Renal pelvis (tissue), 4 donors: Measurements from ENCODE around the gene CFAP65. TPM values are rescaled to one million over a fixed set of nuclear protein-coding genes. Genes with fewer than 3 reads are reported as not detected.
A peak's percentile ranks its signal among the peaks of the same experiment; 100 is the strongest.

ENCODE experiments used
- DNase-seq: peaks from one replicate; pipeline ENCODE4 v3.0.0-alpha.2; 2013
- polyA plus RNA-seq, 3 donors: library from polyadenylated mRNA; unstranded; fragments of 120-200 nt; gene quantifications; one replicate each; pipeline ENCODE4 v1.2.1, GENCODE V29; 2013; ENCODE audit not compliant: insufficient read length in 3 of 3

Gene CFAP65
- polyA plus RNA-seq, 3 donors = 0.07 to 1.1 (median 0.56) TPM

DNA sequence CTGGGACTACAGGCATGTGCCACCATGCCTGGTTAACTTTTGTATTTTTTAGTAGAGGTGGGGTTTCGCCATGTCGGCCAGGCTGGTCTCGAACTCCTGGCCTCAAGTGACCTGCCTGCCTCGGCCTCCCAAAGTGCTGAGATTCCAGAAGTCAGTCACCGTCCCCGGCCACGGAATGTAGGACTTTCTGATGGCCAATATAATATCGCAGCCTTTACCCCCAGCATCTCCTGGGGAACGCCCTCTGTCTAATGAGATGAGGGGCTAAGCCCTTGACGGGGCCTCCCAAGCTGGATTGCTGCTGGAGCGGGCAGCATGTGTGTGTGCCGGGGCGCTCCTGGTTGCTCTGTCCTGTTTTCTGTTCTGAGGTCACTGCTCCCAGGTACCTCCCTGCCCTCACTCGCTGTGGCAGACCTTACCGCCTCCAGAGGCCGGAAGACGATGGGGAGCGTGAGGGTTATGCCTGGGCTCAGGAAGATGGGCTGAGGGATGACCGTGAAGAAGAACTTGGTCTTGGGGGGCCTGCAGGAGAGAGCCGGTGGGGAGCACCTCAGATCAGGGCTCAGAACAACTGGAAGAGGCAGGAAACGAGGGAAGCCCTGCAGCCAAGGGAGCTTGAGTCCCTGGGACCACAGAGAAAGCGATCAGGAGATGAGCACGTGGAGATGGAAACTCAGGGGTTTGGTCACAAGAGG, 9.1 kb downstream of the CFAP65 start:
- no peak for DNase-seq

DNA sequence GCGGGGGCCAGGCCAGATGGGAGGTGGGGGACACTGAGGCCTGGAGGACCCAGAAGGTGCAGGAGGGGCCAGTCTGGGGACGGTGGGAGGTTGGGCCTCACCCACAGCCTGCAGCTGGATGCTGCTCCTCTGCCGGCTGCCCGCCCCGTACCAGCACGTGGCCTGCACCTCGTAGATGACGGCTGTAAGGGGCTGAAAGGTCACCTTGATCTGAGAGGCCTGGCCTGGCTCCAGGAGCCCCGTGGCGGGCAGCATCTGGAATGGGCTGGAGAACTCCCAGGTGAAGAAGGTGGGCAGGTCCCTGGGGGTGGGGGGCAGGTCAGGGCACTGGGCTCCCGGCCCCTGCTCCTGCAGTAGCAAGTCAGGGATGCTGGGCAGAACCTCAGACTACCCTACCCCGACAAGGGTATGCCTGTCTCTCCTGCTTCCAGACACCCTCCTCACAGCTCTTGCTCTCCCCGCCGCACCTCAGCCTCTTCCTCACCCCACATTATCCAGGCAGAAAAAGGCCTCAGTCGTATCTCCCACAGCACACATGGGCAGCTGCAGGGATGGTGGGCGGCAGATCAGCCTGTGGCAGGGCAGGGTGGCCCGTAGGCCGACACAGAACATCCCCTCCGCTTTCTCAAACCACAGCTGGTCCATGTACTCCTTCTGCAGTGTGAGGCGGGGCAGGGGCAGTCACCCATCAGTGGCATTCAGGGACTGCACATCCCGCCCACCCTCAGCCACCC, 10.1 kb downstream of the CFAP65 start:
- no peak for DNase-seq

DNA sequence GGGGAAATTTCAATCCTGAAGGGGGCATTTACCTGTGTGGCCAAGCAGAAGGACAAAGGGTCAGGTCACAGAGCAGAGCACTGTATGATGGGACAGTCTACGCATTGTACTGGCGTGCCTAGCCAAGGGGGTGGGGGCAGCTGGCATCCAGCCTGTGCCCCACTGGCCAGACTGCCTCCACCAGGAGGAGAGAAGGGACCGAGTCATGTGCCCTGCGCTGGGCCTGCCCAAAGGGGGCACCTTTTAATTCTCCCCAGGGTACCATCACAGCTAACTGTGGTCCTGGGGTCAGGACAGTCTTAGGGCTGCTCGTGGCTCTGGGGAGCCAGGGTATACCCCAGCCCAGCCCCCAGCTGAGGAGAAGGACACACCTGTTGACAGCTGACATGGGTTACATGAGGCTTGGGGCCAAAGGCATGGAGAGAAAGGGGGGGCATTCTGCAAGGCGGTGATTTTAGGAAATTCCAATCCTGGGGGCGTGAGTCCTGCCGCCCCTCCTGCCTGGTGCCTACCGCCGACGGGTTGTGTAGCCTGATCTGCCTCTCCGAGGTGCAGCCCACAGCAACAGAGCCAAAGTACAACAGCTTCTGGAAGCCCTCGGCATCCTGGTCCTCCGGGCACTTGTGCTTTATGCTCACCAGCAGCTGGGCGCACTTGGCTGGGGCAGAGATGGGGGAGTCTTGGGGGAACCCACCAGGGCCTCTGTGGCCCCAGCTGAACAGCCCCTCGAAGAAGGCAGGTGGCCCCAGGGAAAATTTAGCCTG, 11.0 kb downstream of the CFAP65 start:
- DNase-seq = no peak

DNA sequence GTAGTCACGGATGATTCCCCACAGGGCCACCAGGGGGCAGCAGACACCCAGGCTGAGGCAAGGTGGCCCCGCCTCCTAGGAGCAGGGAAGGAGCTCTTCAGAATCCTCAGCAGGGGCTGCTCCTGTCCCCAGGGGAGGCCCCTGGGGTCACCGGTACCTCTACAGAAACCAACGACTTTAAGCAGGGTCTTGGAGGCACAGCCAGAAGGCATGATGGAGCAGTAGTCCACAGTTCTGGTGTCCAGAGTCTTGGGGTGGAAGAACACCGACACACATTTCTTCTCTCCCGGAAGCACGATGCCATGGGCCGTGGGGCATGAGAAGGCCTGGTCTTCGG, 11.5 kb downstream of the CFAP65 start:
- DNase-seq = peak; percentile 76

DNA sequence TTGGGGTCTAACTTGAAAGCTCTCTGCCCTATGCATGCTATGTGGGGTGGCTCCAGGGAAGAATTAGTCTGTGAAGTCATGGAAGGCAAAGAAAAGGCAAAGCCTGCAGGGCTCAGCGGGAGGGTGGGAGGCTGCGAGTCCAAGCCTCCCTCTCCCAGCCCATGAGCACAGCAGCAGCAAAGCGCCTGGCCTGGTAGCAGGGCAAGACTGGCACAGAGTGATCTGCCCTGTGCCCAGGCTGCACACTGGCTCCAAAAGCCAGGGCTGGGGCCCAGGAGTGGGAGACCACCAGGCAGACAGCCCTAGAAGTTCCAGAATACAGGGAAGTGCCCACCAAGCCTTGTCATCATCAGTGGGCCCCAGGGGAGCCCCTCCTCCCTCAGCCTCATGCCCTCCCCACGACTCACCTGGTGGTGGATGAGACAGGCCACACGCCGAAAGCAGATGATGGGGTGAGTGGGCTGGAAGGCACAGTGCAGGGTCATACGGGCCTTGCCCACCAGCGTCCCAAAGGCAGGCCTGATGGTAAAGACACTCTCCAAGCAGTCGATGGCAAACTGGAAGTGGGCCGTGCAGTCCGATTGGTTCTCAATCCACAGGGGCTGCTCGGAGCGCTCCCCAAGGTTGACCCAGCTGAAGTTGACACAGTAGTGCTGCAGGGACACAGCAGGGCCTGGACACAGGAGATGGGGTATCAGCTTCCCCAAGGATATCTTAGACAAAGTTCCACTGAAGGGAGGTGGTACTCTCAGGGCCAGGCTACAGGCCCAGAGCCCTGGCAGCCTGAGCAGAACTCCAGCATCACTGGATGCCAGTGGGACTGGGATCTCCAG, 12.1 kb downstream of the CFAP65 start:
- DNase-seq = no peak

DNA sequence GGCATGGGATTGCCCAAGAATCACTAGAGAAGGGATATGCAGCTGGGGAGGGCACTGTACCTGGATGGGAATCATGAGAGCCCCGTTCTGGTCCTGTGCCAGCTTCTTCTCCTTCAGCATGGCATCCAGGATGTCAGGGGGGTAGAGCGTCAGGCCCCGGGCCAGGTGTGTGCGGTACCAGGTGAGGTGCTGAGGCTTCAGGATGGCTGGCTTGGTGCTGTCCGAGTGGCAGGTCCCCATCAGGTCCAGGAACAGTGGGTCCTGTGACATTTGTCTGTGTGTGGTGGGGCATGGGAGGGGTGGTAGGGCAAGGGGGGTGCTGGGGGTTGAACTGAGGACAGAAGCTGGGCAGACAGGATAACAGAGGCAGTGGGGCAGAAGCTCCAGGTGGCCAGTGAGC, 13.2 kb downstream of the CFAP65 start:
- DNase-seq = no peak

DNA sequence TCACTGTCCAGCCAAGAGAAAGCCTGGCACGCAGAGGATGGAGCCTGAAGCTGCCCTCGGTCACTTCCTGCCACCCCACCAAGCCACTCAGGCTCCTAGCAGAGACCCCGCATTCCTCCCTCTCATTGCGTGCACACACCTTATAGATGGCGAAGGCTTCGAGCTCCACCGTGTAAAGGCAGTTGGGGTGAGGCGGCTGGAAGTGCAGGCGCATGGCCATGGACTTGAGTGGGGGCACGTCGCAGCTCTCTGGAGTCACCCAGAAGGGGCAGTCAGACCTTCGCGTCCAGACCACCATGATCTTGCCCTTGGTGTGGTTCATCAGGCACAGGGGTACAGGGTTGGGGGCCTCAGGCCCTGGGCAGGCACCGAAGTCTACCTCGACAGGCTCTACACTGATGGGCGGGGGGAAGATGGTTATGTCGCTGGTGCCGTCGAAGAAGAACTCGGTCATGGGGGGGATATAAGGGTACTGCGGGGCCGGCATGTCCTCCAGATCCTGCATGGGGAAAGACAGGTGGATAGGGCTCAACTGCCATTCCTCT, 13.7 kb downstream of the CFAP65 start:
- no peak for DNase-seq

DNA sequence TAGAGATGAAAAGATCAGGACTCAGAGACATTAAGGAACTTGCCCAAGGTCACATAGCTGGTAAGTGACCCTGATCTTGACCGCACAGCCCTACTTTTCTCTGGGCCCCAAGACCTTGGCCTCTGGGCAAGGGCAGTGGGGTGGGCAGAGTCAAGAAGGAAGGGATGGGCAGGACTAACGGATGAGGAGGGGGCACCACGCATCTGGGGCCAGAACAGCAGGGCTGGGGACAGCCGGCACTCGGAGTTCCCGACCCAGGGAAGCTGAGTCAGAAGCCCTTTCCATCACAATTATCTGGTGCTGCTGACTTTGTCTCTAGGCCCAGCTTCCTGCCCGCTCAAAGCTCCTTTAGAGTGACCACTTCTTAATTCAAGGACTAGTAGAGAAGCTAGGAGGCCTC, 14.4 kb downstream of the CFAP65 start:
- DNase-seq = no peak

DNA sequence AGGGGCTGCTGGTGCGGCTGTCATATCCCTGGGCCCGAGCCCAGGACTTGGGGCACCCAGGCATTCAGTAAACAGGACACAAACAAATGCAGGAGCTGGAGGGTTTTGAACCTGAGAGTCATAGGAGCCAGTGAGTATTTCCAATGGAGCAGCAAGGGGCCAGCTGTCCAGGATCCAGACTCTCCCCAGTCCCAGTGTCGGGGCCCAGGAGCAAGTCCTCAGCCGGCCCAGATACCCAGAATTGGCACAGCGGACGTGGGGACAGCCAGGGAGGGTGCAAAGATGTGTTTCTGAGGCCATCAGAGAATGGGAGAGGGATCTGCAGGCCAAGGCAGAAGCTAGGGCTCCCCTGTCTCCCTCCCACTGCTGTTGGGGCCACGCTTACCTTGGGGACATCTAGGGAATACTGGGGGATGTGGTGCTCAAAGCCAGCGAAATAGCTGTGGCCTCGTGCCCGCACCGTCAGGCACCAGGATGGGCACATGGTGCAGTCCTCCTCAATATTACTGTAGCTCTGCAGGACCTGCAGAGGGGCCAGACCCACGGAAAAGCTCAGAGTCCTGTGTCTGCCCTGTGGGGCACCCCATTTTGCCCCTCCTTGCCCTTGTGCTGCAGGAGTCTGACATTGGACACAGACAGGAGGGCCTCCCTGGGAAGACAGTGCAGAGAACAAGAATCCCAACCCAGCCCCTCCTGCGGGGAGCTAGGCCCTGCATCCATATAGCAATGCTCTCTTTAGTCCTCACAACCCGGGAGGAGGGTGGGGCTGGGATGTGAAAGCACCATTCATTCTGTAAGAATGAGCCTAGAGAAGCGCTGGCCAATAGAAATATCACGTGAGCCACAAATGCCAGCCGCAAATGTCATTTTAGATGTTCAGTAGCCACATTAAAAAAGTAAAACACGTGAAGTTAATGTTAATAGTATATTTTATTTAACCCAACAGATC, 15.4 kb downstream of the CFAP65 start:
- DNase-seq = no peak

DNA sequence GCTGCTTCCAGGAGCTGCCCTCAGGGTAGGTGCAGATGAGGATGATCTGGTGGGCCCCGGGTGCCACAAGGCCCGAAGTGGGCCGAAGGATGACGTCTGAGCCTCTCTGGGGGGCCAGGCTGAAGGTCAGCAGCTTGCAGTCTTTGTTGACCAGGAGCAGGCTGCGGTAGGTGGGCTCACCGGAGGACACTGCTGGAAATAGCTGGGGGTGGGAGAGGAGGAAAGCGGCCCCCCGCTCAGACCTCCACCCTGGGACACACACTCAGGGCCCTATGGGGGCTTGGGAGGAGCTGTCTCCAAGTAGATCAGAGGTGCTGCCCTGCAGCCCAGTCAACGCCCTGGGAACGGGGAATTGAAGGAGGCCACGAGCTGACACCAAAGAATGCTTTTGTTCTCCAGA, 17.3 kb downstream of the CFAP65 start:
- no peak for DNase-seq

DNA sequence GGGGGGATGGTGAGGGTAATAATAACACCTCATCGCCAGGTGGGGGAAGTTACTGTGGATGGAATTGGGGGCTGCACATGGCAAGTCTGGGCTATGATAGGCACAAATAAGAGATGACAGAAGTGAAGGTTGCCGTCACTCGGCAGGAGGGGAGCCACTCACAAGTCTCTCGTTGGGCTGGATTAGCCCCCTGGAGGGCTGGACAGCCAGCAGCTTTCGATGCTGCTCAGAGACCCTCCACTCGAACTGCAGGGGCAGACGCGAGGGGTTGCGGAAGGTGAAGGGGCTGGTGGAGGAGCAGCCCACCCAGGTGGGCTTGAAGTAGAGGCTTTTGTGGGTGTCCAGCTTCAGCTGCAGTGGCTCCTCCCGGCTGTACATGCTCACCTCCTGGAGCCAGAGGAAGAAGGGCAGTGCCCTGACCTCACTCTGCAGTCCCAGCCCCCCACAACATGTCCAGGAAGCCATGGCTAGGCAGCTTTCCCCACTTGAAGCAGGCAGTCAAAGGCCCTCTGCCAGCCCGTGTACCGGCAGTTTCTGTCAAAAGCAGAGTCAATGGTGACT, 18.2 kb downstream of the CFAP65 start:
- no peak for DNase-seq

DNA sequence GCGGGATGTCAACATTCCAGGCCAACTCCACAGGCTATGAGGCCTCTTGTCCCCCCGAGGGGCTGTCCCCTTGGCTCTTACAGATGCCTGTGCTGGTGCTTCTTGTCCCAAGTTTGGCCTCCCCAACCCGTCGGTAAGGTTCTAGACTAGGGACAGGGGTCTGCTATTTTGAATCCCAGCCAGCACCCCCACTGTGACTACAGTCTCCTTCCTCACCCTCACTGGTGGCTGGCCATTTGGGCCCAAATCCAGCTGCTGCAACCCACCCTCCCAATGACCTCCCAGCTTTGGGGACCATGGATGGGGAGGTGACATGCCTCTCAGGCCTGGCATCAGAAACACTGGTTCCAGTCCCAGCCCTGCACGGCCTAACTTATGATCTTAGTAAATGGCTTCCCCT, 18.7 kb downstream of the CFAP65 start:
- no peak for DNase-seq

DNA sequence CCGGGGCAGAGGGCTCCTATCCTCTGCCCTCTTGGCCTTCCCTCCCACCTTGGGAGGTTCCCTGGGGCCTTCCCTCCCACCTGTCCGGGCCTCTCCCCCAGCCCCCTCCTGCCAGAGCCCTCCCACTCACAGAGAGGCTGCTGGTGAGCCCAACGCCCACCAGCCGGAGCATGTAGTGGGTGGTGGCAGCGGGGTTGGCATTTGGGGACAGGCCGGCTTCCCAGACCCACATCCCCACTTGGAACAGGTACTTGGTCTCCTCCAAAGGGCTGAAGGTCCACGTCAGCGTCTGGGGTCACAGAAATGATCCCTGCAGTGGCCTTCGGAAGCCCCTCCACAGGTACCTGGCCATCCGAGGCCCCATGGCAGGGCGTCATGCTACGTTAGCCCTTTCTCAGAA, 19.3 kb downstream of the CFAP65 start:
- no peak for DNase-seq

DNA sequence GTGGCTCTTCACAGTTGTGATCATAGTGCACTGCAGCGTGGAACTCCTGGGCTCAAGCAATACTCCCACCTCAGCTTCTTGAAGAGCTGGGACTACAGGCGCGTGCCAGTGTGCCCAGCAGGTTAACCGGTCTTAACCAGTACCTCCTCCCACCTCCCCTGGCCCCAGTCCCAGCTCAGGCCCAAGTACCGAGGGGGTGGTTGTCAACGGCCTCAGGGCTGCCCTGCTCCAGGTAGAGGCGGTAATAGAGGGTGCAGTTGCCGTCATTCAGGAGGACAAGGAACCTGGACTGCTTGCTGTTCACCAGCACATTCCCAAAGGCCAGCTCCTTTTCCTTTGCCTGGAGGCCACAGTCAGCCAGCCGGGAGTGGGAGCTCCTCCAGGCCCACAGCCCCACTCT, 19.7 kb downstream of the CFAP65 start:
- no peak for DNase-seq

DNA sequence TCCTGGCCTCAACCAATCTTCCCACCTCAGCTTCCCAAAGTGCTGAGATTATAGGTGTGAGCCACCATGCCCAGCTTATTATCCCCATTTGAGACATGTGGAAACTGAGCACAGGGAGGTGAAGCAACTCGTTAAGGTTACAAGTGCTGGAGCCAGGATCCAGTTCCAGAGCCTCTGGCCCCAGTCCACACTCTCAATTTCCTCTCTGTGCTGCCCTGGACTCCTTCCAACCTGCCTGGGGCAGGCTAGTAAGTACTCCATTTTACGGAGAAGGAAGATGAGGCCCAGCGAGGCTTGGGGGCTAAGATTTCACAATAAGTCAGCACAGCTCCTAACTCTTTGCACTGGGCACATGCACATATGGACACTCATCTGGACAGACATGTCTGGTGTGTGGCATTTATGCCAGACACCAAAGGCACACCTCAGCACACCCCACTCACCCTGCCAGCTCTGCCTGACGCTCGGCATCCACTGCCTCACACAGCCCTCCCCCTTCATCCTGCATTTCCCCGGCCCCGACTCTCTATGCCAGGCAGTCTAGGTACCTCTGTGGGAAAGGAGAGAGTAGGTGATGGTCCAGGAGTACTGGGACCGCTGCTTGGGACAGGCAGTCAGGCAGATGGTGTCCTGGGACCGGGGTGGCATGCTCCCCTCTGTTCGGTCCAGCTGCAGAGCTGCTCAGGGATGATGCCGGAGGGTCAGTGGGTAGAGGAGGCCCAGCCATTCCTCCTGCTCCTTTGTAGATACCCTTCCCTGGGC, 20.5 kb downstream of the CFAP65 start:
- DNase-seq = no peak

DNA sequence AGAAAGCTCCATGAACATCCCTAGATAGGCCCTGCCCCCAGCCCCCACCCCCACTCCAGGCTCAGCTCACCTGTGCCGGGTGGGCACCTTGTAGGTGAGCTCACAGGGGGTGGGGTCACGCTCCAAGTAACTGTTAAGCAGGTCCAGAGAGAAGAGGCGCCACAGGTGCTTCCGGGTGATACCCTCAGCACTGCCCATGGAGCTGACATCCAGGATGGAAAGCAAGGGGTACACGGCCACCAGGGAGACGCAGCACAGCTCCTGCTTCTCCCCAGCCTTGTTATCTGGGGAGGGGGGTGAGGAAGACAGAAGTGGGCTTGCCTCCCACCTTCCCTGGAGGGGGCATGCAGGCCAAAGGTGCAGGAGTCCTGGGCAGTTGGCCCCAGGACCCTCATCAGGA, 21.9 kb downstream of the CFAP65 start:
- no peak for DNase-seq

DNA sequence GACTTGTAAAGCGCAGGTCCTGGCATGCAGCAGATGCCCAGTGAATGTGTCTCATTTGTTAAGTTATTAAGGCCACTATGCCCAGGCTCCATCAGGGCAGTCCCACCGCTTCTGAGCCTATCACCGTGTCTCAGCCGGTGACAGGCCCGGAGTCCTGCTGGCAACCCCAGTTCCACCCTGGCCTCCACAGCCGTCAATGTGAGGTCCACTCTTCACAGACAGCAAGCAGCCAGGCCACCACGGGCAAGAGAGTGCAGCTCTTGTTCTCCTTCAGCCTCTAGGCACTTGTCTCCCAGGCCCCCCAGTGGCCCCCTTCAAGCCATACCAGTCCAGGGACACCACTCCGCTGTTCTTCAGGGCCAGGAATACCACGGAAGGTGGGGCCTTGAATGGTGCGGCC, 22.6 kb downstream of the CFAP65 start:
- DNase-seq = no peak

DNA sequence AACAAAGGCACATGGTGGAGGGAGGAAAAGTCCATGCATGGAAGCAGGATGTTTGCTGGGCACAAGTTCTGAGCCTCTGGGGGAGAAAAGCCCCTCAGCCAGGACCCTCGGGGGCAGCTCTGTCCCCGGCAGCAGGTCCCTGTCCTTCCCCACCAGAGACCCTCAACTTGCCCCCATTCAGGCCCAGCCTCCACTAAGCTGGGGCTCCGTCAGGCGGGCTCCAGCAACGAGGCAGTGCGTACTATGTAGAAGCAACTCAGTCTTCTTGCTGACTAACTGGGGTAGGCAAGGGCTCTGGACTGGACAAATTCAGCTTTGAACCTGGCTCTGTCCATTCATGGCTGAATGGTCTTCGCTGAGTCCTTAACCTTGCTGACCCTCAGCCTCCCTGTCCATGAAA, 23.0 kb downstream of the CFAP65 start:
- no peak for DNase-seq

DNA sequence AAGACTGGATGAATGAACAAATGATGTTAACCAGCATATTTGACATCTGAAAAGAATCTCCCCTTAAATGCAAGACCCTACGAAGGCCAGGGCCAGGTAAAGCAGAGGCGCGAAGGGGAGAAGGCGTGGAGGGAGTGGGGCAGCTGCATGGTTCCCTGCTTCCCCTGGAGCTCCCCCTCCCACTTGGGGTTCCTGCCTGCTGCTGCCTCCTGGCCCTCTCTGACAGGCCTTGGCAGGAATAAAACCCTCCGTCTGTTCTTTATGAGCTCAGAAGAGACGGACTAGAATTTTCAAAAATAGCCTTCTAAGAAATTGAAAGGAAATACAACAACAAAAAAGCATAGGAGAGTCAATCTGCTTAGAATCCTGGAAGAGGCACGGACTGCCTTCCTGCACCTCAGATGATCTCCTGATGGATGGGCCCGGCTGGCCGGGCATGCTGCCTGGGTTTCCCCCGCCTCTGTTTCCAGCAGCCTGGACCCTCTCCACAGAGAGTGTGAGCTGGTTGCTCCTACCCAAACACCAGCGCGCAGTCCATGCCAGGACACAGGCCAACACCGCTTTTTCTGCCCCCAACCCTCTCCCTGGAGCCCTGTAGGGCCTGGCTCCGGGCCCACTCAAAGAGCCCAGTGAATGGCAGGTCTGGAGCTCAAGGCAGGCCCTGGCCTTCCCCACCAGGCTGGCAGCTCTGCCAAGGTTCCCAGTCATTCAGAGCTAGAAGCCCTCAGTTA, 23.9 kb downstream of the CFAP65 start:
- no peak for DNase-seq
